HFFc6 (cell line): ENCODE data around the gene CYP46A1. TPM values are rescaled to one million over a fixed set of nuclear protein-coding genes. Genes with fewer than 3 reads are reported as not detected.

Experiments used
- DNase-seq: peaks from one replicate; pipeline ENCODE4 v3.0.0-alpha.2; 2018
- H3K27ac Mint-ChIP-seq: 2 replicates; pipeline ENCODE4 v1.8.0; 2020; ENCODE audit warnings: mild to moderate bottlenecking, mixed read lengths
- H3K27me3 Mint-ChIP-seq: 2 replicates; pipeline ENCODE4 v1.8.0; 2021; ENCODE audit warnings: mild to moderate bottlenecking, moderate library complexity, mixed read lengths; ENCODE audit not compliant: insufficient read depth
- H3K36me3 Mint-ChIP-seq: 2 replicates; pipeline ENCODE4 v1.8.0; 2021; ENCODE audit warnings: low read depth, mixed read lengths
- H3K4me1 Mint-ChIP-seq: 2 replicates; pipeline ENCODE4 v1.8.0; 2020; ENCODE audit warnings: low read depth, mixed read lengths
- H3K4me3 Mint-ChIP-seq: 2 replicates; pipeline ENCODE4 v1.8.0; 2020; ENCODE audit warnings: mild to moderate bottlenecking, moderate library complexity, mixed read lengths
- H3K9me3 Mint-ChIP-seq: 2 replicates; pipeline ENCODE4 v1.8.0; 2020; ENCODE audit warnings: mild to moderate bottlenecking, mixed read lengths
- CTCF ChIP-seq: fragments of 200-600 bp; sonication (generic); IDR thresholded peaks from 2 replicates; pipeline ENCODE4 v1.5.0; 2021; ENCODE audit warnings: antibody characterized with exemption, mild to moderate bottlenecking
- total RNA-seq, 6 experiments: library from RNA; stranded (reverse); fragmentation: NEBNext Ultra II Directional; extraction: Animal tissue kit (Norgen Biotek cat#: 25700); gene quantifications; 2 replicates in 1 of 6; 3 replicates in 5 of 6; pipeline ENCODE4 v1.2.3, GENCODE V29; 2021

Gene CYP46A1
- total RNA-seq, 6 experiments from 2014 or later, result 0.28 to 0.62 (median 0.49) TPM

- TF ChIP-seq CTCF, result no peak
- no peak for DNase-seq
- Mint-ChIP-seq H3K27me3 (peaks cover 3% of the 10 kb centered on the region; the same call in 1 of the 2 replicates), H3K9me3 (peaks cover 20% of the 10 kb centered on the region), H3K4me3 (no peak overlapping the region), H3K4me1 (peaks cover 35% of the 10 kb centered on the region), H3K27ac (no peak overlapping the region; the same call in 1 of the 2 replicates), H3K36me3 (peaks cover 12% of the 10 kb centered on the region; the same call in 1 of the 2 replicates)
Measured at GRCh38 chr14:99675951-99676350, 8.1 kb upstream of the CYP46A1 start.

- Mint-ChIP-seq H3K4me3 (no peak overlapping the region), H3K27me3 (peaks cover 3% of the 10 kb centered on the region; the same call in 1 of the 2 replicates), H3K9me3 (peaks cover 20% of the 10 kb centered on the region), H3K36me3 (peaks cover 12% of the 10 kb centered on the region; the same call in 1 of the 2 replicates), H3K27ac (peak overlapping the region; percentile 72), H3K4me1 (peaks cover 28% of the 10 kb centered on the region; the same call in 1 of the 2 replicates)
- no peak for TF ChIP-seq CTCF
- no peak for DNase-seq
Measured at GRCh38 chr14:99676657-99677056, 7.4 kb upstream of the CYP46A1 start.

GRCh38 chr14:99677231-99678140 is 6.6 kb upstream of the CYP46A1 start:
- Mint-ChIP-seq H3K36me3 (peaks cover 12% of the 10 kb centered on the region; the same call in 1 of the 2 replicates), H3K4me1 (peaks cover 20% of the 10 kb centered on the region; the same call in 1 of the 2 replicates), H3K9me3 (peaks cover 20% of the 10 kb centered on the region), H3K4me3 (no peak overlapping the region), H3K27ac (peak overlapping the region; percentile 72), H3K27me3 (peaks cover 3% of the 10 kb centered on the region; the same call in 1 of the 2 replicates)
- no peak for TF ChIP-seq CTCF
- no peak for DNase-seq

- Mint-ChIP-seq H3K4me3 (no peak overlapping the region), H3K4me1 (peaks cover 16% of the 10 kb centered on the region; the same call in 1 of the 2 replicates), H3K36me3 (peaks cover 12% of the 10 kb centered on the region; the same call in 1 of the 2 replicates), H3K9me3 (peaks cover 20% of the 10 kb centered on the region), H3K27ac (no peak overlapping the region), H3K27me3 (peaks cover 3% of the 10 kb centered on the region; the same call in 1 of the 2 replicates)
- no peak for DNase-seq
- no peak for TF ChIP-seq CTCF
Measured at GRCh38 chr14:99678198-99678597, 5.9 kb upstream of the CYP46A1 start.

GRCh38 chr14:99679111-99679510 is 5.0 kb upstream of the CYP46A1 start:
- no peak for TF ChIP-seq CTCF
- Mint-ChIP-seq H3K36me3 (peaks cover 12% of the 10 kb centered on the region; the same call in 1 of the 2 replicates), H3K4me1 (peaks cover 16% of the 10 kb centered on the region; the same call in 1 of the 2 replicates), H3K27me3 (peaks cover 3% of the 10 kb centered on the region; the same call in 1 of the 2 replicates), H3K9me3 (peaks cover 20% of the 10 kb centered on the region), H3K4me3 (no peak overlapping the region), H3K27ac (no peak overlapping the region)
- DNase-seq, result no peak
